ENCODE data around the gene SIRT3. TPM values are rescaled to one million over a fixed set of nuclear protein-coding genes. Genes with fewer than 3 reads are reported as not detected.

Gene SIRT3
- total and polyA plus RNA-seq, 2 of the 4 experiments (the other 2 are of a cell fraction), result 5.4 to 18.6 TPM

- Histone ChIP-seq H3K56ac (ENCODE audit: extremely low read depth, insufficient read depth, low read length) (no peak overlapping the region), H3K36me3 (ENCODE audit: control insufficient read depth, insufficient read depth, low read length) (peaks cover 45% of the 10 kb centered on the region), H4K8ac (ENCODE audit: low read depth in 2 of 2, low read length in 2 of 2) (no peak overlapping the region), H3K9me3 (ENCODE audit: control insufficient read depth, insufficient read depth, low read length) (no peaks in the 10 kb centered on the region), H3K4me3 (ENCODE audit: insufficient read depth, low read depth, low read length) (no peak overlapping the region), H3K14ac (replicated peaks; ENCODE audit: low read depth, low read length) (no peak overlapping the region), H3K79me1 (ENCODE audit: low read depth in 1 of 2, low read length in 2 of 2) (peaks cover 28 to 73% of the 10 kb centered on the region in 2 experiments; a peak in 3 of 4 replicates), H3K18ac (ENCODE audit: low read depth, low read length) (no peak overlapping the region), H2BK5ac (ENCODE audit: low read depth, low read length, poor library complexity, severe bottlenecking) (no peak overlapping the region), H3K4me1 (ENCODE audit: control insufficient read depth, insufficient read depth, low read length) (peaks cover 9% of the 10 kb centered on the region; the same call in 1 of the 2 replicates), H3K27ac (ENCODE audit: insufficient read depth, low read length) (no peak overlapping the region), H4K20me1 (ENCODE audit: insufficient read depth, low read length) (peaks cover 70% of the 10 kb centered on the region), H3K27me3 (ENCODE audit: control insufficient read depth, insufficient read depth, low read length) (no peaks in the 10 kb centered on the region), H2BK20ac (ENCODE audit: low read depth, low read length) (no peak overlapping the region), H2AFZ (replicated peaks; ENCODE audit: low read length, poor library complexity) (no peak overlapping the region), H3K4ac (ENCODE audit: low read depth, low read length) (no peak overlapping the region), H3K4me2 (ENCODE audit: low read depth, low read length) (no peak overlapping the region), H2AK5ac (ENCODE audit: low read depth, low read length) (no peak overlapping the region), H2BK15ac (ENCODE audit: low read depth, low read length) (no peak overlapping the region), H2BK120ac (ENCODE audit: low read depth, low read length) (no peak overlapping the region), H3K23ac (ENCODE audit: low read depth, low read length) (no peak overlapping the region; the same call in 1 of the 2 replicates), H4K91ac (ENCODE audit: insufficient read depth, low read depth, low read length) (no peak overlapping the region), H3K9me1 (ENCODE audit: insufficient read depth, low read length) (peaks cover 30% of the 10 kb centered on the region), H3K9ac (ENCODE audit: low read depth, low read length) (no peak overlapping the region), H2AK9ac (replicated peaks; ENCODE audit: low read depth, low read length, poor library complexity) (peak overlapping the region; percentile 39), H4K5ac (ENCODE audit: low read depth, low read length) (no peak overlapping the region)
- ATAC-seq (ENCODE audit: low read depth), result no peak
- DNase-seq, result no peak
- intact Hi-C loops (cut with micrococcal nuclease), result no loop called here
- dilution Hi-C loops (cut with HindIII; ENCODE audit: low sequenced_read_pairs, unreplicated experiment), result no loop called here
- TSS peak; percentile 16 for BruUV-seq (replicated peaks)
- ChIA-PET CTCF (no interaction called here), POLR2A (ENCODE audit: unreplicated experiment) (interaction anchor here (1.0 kb wide), 1 partner anchor 13 kb away, joined by 3 read pairs; no protein-coding TSS in a partner anchor)
- in situ Hi-C loops (cut with MboI; ENCODE audit: low sequenced_read_pairs), result no loop called here
- no CpG with 5 or more reads among the region's 7 CpGs for WGBS, 2 experiments (ENCODE audit: extremely low coverage in 2 of 2, insufficient read length in 1 of 2)
- TF ChIP-seq MXI1 (IDR thresholded peaks at IDR 0.05; ENCODE audit: borderline replicate concordance, low read depth, low read length) (no peak), CHD1 (IDR thresholded peaks at IDR 0.05; ENCODE audit: low read depth, low read length) (no peak), RAD21 (IDR thresholded peaks at IDR 0.05; ENCODE audit: low read length) (no peak), USF2 (IDR thresholded peaks at IDR 0.05; ENCODE audit: low read depth, low read length) (no peak), CEBPB (IDR thresholded peaks at IDR 0.05; ENCODE audit: low read depth, low read length) (no peak), FOS (IDR thresholded peaks at IDR 0.05; ENCODE audit: low read depth, low read length) (no peak), MAZ (IDR thresholded peaks at IDR 0.05; ENCODE audit: borderline replicate concordance, low read depth, low read length) (no peak), RFX5 (IDR thresholded peaks at IDR 0.05; ENCODE audit: low read depth, low read length) (no peak), CTCF (conservative IDR thresholded peaks at IDR 0.05; ENCODE audit: low read depth, low read length) (no peak), MAFK (IDR thresholded peaks at IDR 0.05; ENCODE audit: low read depth, low read length) (no peak), SMC3 (IDR thresholded peaks at IDR 0.05; ENCODE audit: low read depth, low read length) (no peak), RCOR1 (IDR thresholded peaks at IDR 0.05; ENCODE audit: insufficient replicate concordance, low read length) (no peak), BHLHE40 (IDR thresholded peaks at IDR 0.05; ENCODE audit: low read depth, low read length) (no peak), POLR2A (IDR thresholded peaks at IDR 0.05; ENCODE audit: low read depth, low read length) (no peak)
- TF ChIP-seq, protein P1, sequence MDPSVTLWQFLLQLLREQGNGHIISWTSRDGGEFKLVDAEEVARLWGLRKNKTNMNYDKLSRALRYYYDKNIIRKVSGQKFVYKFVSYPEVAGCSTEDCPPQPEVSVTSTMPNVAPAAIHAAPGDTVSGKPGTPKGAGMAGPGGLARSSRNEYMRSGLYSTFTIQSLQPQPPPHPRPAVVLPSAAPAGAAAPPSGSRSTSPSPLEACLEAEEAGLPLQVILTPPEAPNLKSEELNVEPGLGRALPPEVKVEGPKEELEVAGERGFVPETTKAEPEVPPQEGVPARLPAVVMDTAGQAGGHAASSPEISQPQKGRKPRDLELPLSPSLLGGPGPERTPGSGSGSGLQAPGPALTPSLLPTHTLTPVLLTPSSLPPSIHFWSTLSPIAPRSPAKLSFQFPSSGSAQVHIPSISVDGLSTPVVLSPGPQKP (IDR thresholded peaks at IDR 0.05; ENCODE audit: borderline replicate concordance, low read depth, low read length), result no peak
These were observed 32.8 kb downstream of the SIRT3 start for GRCh38 chr11:203056-203944.

Data from IMR-90 (cell line).